SK-N-SH (cell line): ENCODE results near the gene PKN2. TPM values are rescaled to one million over a fixed set of nuclear protein-coding genes. Genes with fewer than 3 reads are reported as not detected.
A peak's percentile ranks its signal among the peaks of the same experiment; 100 is the strongest.

Experiments used
- CTCF ChIA-PET: fragments of 300-600, 350-600 bp; formaldehyde crosslinking; extraction: SDS; loops from one replicate; lab custom pipeline; 2021; lab: Yijun Ruan, JAX
- POLR2A ChIA-PET: fragments of 350-600 bp; sonication (Branson Sonifier 250); formaldehyde crosslinking; extraction: SDS; loops from one replicate; lab custom pipeline; 2020; ENCODE audit warnings: antibody characterized with exemption, inconsistent platforms; lab: Yijun Ruan, JAX
- DNase-seq: peaks from one replicate; pipeline ENCODE4 v3.0.0; 2012
- H2AFZ ChIP-seq: fragments of 200-600 bp; sonication (generic); 2 replicates; pipeline ENCODE4 v1.8.1; 2016; ENCODE audit warnings: antibody characterized with exemption, mild to moderate bottlenecking, low read depth
- H3F3A ChIP-seq: fragments of 200-600 bp; sonication (generic); replicated peaks from 2 replicates; pipeline ENCODE3; 2016; ENCODE audit warnings: antibody characterized with exemption, mild to moderate bottlenecking; ENCODE audit not compliant: insufficient read depth
- H3K27ac ChIP-seq, 2 experiments: fragments of 200-500 bp in 1 of 2; fragments of 200-600 bp in 1 of 2; sonication (Bioruptor generic) in 1 of 2; sonication (generic), shearing (Covaris generic) in 1 of 2; 2 replicates each; pipeline versions ENCODE4 v1.5.1 to v1.6.1; 2014 to 2016; ENCODE audit warnings: low read depth in 2 of 2, inconsistent platforms in 1 of 2, low read length in 1 of 2, mild to moderate bottlenecking in 1 of 2, mixed read lengths in 1 of 2
- H3K27me3 ChIP-seq: fragments of 200-600 bp; sonication (generic), shearing (Covaris generic); 2 replicates; pipeline ENCODE4 v1.6.1; 2016; ENCODE audit warnings: mixed run types; ENCODE audit not compliant: insufficient read depth
- H3K36me3 ChIP-seq, 2 experiments: fragments of 200-500 bp in 1 of 2; fragments of 200-600 bp in 1 of 2; sonication (Bioruptor generic) in 1 of 2; sonication (generic) in 1 of 2; replicated peaks in 1 of 2; 2 replicates each; pipeline versions ENCODE3 to v1.5.1; 2014 to 2016; ENCODE audit warnings: low read length in 1 of 2, mild to moderate bottlenecking in 1 of 2; ENCODE audit not compliant: insufficient read depth in 2 of 2, control insufficient read depth in 1 of 2
- H3K4me1 ChIP-seq, 2 experiments: fragments of 200-500 bp in 1 of 2; fragments of 200-600 bp in 1 of 2; sonication (Bioruptor generic) in 1 of 2; sonication (generic), shearing (Covaris generic) in 1 of 2; 2 replicates each; pipeline versions ENCODE4 v1.5.1 to v1.6.1; 2014 to 2016; ENCODE audit warnings: low read depth in 1 of 2, low read length in 1 of 2, mixed run types in 1 of 2; ENCODE audit not compliant: insufficient read depth in 2 of 2, control insufficient read depth in 1 of 2
- H3K4me2 ChIP-seq: fragments of 200-600 bp; sonication (generic), shearing (Covaris generic); 2 replicates; pipeline ENCODE4 v1.6.1; 2017; ENCODE audit warnings: mixed run types
- H3K4me3 ChIP-seq, 2 experiments: fragments of 200-500 bp in 1 of 2; fragments of 200-600 bp in 1 of 2; sonication (Bioruptor generic) in 1 of 2; sonication (generic), shearing (Covaris generic) in 1 of 2; 2 replicates each; pipeline versions ENCODE4 v1.5.1 to v1.8.1; 2014 to 2016; ENCODE audit warnings: low read depth in 2 of 2, inconsistent platforms in 1 of 2, low read length in 1 of 2, mild to moderate bottlenecking in 1 of 2, mixed read lengths in 1 of 2, moderate library complexity in 1 of 2
- H3K79me2 ChIP-seq: fragments of 200-600 bp; sonication (generic); 2 replicates; pipeline ENCODE4 v1.8.1; 2017; ENCODE audit warnings: mild to moderate bottlenecking; ENCODE audit not compliant: insufficient read depth
- H3K9ac ChIP-seq: fragments of 200-600 bp; sonication (generic); 2 replicates; pipeline ENCODE4 v1.6.1; 2017; ENCODE audit warnings: mixed run types
- H3K9me2 ChIP-seq: fragments of 200-600 bp; sonication (generic); 2 replicates; pipeline ENCODE4 v1.6.1; 2017; ENCODE audit warnings: mixed run types
- H3K9me3 ChIP-seq: fragments of 200-600 bp; sonication (generic); 2 replicates; pipeline ENCODE4 v1.6.1; 2017; ENCODE audit warnings: mixed run types, mild to moderate bottlenecking, moderate library complexity
- H4K20me1 ChIP-seq: fragments of 200-600 bp; sonication (generic); 2 replicates; pipeline ENCODE4 v1.6.1; 2017; ENCODE audit warnings: mild to moderate bottlenecking, mixed run types; ENCODE audit not compliant: insufficient read depth
- EZH2phosphoT487 ChIP-seq: fragments of 200-600 bp; sonication (generic); IDR thresholded peaks from 2 replicates; pipeline ENCODE4 v1.6.1; 2017; ENCODE audit warnings: low read depth, mixed run types, mild to moderate bottlenecking, antibody characterized with exemption, moderate library complexity, borderline replicate concordance
- GABPA ChIP-seq: IDR thresholded peaks from 2 replicates; pipeline ENCODE4 v1.4.0; 2012; ENCODE audit warnings: low read depth, mild to moderate bottlenecking
- MEF2A ChIP-seq: IDR thresholded peaks from 2 replicates; pipeline ENCODE4 v1.4.0; 2012; ENCODE audit warnings: low read depth, borderline replicate concordance
- MXI1 ChIP-seq: IDR thresholded peaks from 2 replicates; pipeline ENCODE4 v1.6.1; 2012; ENCODE audit warnings: mild to moderate bottlenecking, low read depth, low read length, improper control_type of control experiment
- TCF12 ChIP-seq: IDR thresholded peaks from 2 replicates; pipeline ENCODE4 v1.4.0; 2012
- YY1 ChIP-seq: IDR thresholded peaks from 2 replicates; pipeline ENCODE4 v1.4.0; 2012; ENCODE audit warnings: low read depth, mild to moderate bottlenecking
- WGBS: methylation state at CpG from one replicate; pipeline ENCODE4 v1.1.6; 2017; ENCODE audit warnings: low lambda C conversion rate; 5-methylcytosine and 5-hydroxymethylcytosine counted together
- polyA plus RNA-seq, 3 experiments: library from polyadenylated mRNA; depleted of rRNA; stranded (reverse); fragments of >200 nt; gene quantifications; 2 replicates each; pipeline ENCODE4 v1.2.3, GENCODE V29; 2012
- TF ChIP-seq, protein P1 (sequence below): IDR thresholded peaks from 2 replicates; pipeline ENCODE4 v1.4.0; 2012; ENCODE audit warnings: low read depth
- TF ChIP-seq, protein P2 (sequence below): fragments of 200-600 bp; sonication (generic); IDR thresholded peaks from 2 replicates; pipeline ENCODE4 v1.6.1; 2017; ENCODE audit warnings: antibody characterized with exemption, mild to moderate bottlenecking, moderate library complexity

The PKN2 gene
- polyA plus RNA-seq, 1 of the 3 experiments (the other 2 are of a cell fraction), result 6.8 TPM

DNA sequence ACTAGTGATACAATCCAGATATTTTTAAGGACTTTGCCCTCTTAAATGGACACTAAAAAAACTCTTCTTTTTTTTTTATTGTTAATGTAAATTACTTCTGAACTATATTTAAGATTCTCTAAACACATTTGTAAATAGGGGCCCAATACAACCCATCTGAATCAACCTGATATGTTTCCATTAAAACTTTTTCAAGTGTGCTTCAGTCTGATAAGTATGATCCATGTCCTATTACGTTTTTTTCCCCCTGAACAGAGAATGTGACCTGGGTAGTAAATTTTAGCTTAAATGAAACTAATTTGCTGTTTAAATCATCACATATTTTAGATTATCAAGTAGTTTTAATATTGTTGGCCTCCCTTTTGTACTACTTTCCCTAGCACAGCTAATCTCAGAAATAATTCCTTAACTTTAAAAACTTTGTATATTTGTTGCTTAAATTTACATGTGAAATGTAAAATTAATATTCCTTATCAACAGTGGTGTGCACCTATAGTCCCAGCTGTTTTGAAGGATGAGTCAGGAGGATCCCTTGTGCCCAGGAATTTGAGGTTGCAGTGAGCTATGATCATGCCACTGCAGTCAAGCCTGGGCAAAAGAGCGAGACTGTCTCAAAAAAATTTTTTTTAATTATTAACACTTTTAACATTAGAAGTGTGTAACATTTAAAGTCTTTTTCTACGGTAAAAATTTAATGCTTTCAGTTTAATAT, 3.0 kb upstream of the PKN2 start:
- no peaks in the 10 kb centered on the region for H3K36me3 ChIP-seq
- H3K4me3 ChIP-seq, result no peak overlapping the region
- POLR2A ChIA-PET, result no interaction called here
- H3K9ac ChIP-seq, result no peak overlapping the region
- 91% methylated on average over 3 of the region's 3 CpGs for WGBS
- no peak overlapping the region for H2AFZ ChIP-seq
- no peak overlapping the region for H3K4me2 ChIP-seq
- H3K9me3 ChIP-seq, result no peaks in the 10 kb centered on the region
- no peaks in the 10 kb centered on the region for H3K9me2 ChIP-seq
- H3K4me1 ChIP-seq, result peaks cover 0 to 8% of the 10 kb centered on the region in 2 experiments; a peak in 1 of 4 replicates
- H3K79me2 ChIP-seq, result peaks cover 22% of the 10 kb centered on the region
- DNase-seq, result no peak
- peaks cover 29% of the 10 kb centered on the region for H3F3A ChIP-seq
- TF ChIP-seq EZH2phosphoT487 (no peak), TCF12 (no peak)
- CTCF ChIA-PET, result interaction anchor here (0.8 to 0.9 kb wide), 2 partner anchors 25 to 196 kb away, joined by 3 read pairs; no protein-coding TSS in a partner anchor
- H3K27ac ChIP-seq, result no peak overlapping the region
- no peaks in the 10 kb centered on the region for H3K27me3 ChIP-seq
- H4K20me1 ChIP-seq, result peaks cover 7% of the 10 kb centered on the region; the same call in 1 of the 2 replicates

DNA sequence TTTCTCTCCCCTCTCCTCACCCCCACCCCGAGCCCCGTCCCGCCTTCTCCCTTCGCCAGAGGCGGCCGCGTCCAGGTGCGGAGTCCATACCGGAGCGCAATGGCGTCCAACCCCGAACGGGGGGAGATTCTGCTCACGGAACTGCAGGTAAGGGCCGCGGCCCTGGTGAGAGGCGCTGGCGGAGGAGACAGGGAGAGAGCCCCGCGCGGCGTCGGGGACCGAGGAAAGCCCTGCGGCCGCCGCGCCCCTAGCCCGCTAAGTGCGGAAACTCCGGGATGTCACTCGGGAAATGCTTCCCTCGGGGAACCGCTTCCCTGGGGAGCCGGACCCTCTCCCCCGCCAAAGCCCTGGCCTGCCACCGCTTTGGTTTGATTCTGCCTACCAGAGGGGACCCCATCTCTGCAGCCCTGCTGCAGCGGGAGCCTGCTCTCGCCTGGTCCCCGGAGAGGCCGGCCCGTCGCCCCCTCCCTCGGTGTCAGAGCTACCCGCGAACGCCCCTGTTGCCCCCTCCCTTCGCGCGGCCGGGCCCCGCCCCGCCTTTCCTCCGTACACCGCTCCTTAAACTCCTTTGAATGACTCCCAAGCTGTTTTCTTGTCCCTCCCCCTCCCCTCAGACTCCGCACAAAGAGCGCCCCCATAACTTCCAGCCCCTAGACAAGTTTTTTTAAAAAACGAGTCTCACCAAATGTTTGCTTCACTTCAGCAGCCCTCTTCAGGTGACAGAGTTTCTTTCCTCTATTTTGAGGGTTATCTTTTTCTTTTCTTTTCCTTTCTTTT, 597 bp downstream of the PKN2 start:
- POLR2A ChIA-PET, result no interaction called here
- CTCF ChIA-PET, result interaction anchor here (0.6 to 2.4 kb wide), 10 partner anchors 11 to 193 kb away, joined by 3 to 13 read pairs (median 4); no protein-coding TSS in a partner anchor
- peak; percentile 50; the same call in 1 of the 2 replicates for TF ChIP-seq GABPA
- no peak for TF ChIP-seq MEF2A
- TF ChIP-seq MXI1, result 0 out of 2 replicates have a peak, but pooled peaks have one; percentile 2
- no peak for TF ChIP-seq EZH2phosphoT487
- peak; percentile 72 for TF ChIP-seq YY1
- TF ChIP-seq, protein P1, sequence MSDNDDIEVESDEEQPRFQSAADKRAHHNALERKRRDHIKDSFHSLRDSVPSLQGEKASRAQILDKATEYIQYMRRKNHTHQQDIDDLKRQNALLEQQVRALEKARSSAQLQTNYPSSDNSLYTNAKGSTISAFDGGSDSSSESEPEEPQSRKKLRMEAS, result peak; percentile 43; the same call in 1 of the 2 replicates
- TF ChIP-seq, protein P2, sequence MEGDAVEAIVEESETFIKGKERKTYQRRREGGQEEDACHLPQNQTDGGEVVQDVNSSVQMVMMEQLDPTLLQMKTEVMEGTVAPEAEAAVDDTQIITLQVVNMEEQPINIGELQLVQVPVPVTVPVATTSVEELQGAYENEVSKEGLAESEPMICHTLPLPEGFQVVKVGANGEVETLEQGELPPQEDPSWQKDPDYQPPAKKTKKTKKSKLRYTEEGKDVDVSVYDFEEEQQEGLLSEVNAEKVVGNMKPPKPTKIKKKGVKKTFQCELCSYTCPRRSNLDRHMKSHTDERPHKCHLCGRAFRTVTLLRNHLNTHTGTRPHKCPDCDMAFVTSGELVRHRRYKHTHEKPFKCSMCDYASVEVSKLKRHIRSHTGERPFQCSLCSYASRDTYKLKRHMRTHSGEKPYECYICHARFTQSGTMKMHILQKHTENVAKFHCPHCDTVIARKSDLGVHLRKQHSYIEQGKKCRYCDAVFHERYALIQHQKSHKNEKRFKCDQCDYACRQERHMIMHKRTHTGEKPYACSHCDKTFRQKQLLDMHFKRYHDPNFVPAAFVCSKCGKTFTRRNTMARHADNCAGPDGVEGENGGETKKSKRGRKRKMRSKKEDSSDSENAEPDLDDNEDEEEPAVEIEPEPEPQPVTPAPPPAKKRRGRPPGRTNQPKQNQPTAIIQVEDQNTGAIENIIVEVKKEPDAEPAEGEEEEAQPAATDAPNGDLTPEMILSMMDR, result peak; percentile 38; the same call in 1 of the 2 replicates
- TF ChIP-seq, all 33 proteins: peak for 5
- Histone ChIP-seq H3K9me3 (no peaks in the 10 kb centered on the region), H3K79me2 (peaks cover 58% of the 10 kb centered on the region), H3K9me2 (no peaks in the 10 kb centered on the region; the same call in 1 of the 2 replicates), H3K27ac (peak overlapping the region; percentile 90 to 92), H3K4me3 (peak overlapping the region; percentile 95 to 98), H2AFZ (peak overlapping the region; percentile 87), H3F3A (peaks cover 29% of the 10 kb centered on the region), H3K27me3 (no peaks in the 10 kb centered on the region), H3K36me3 (peaks cover 4% of the 10 kb centered on the region in 2 experiments), H3K4me2 (peak overlapping the region; percentile 73), H3K9ac (peak overlapping the region; percentile 92), H4K20me1 (peaks cover 24% of the 10 kb centered on the region; the same call in 1 of the 2 replicates), H3K4me1 (peaks cover 7 to 11% of the 10 kb centered on the region in 2 experiments; a peak in 2 of 4 replicates)
- DNase-seq, result peak; percentile 75
- 3% methylated on average over 26 of the region's 58 CpGs for WGBS
